Superior temporal gyrus (tissue), 1 donor: ENCODE results near the gene TBC1D8.

Source experiments
- DNase-seq: peaks from one replicate; pipeline ENCODE4 v3.0.0-alpha.2; 2016; ENCODE audit errors: extremely low spot score

TBC1D8 gene

GRCh38 chr2:101027852-101028251, 123.3 kb downstream of the TBC1D8 start:
- no peak for DNase-seq

- DNase-seq: no peak
Measured at GRCh38 chr2:101026923-101027469, 124.2 kb downstream of the TBC1D8 start.

- no peak for DNase-seq
Measured at GRCh38 chr2:101026253-101026701, 124.9 kb downstream of the TBC1D8 start.

- DNase-seq: no peak
Measured at GRCh38 chr2:101025561-101025960, 125.6 kb downstream of the TBC1D8 start.

GRCh38 chr2:101023327-101024107, 127.7 kb downstream of the TBC1D8 start:
- no peak for DNase-seq

GRCh38 chr2:101022221-101022620, 129.0 kb downstream of the TBC1D8 start:
- no peak for DNase-seq

GRCh38 chr2:101018934-101019333, 132.2 kb downstream of the TBC1D8 start:
- DNase-seq: no peak

GRCh38 chr2:101017371-101017770, 133.8 kb downstream of the TBC1D8 start:
- DNase-seq: no peak

GRCh38 chr2:101014264-101014857, 136.8 kb downstream of the TBC1D8 start:
- DNase-seq: no peak

GRCh38 chr2:101012706-101013181, 138.4 kb downstream of the TBC1D8 start:
- DNase-seq: peak; percentile 91

GRCh38 chr2:101012054-101012705, 139.0 kb downstream of the TBC1D8 start:
- no peak for DNase-seq

- no peak for DNase-seq
Measured at GRCh38 chr2:101011152-101011551, 140.0 kb downstream of the TBC1D8 start.

GRCh38 chr2:101007415-101008345, 143.5 kb downstream of the TBC1D8 start:
- no peak for DNase-seq

- no peak for DNase-seq
Measured at GRCh38 chr2:101006065-101006715, 145.0 kb downstream of the TBC1D8 start.

- DNase-seq: no peak
Measured at GRCh38 chr2:101004620-101005325, 146.4 kb downstream of the TBC1D8 start.

- DNase-seq: no peak
Measured at GRCh38 chr2:101003278-101003775, 147.9 kb downstream of the TBC1D8 start.

GRCh38 chr2:101002562-101003277, 148.5 kb downstream of the TBC1D8 start:
- DNase-seq: no peak

- DNase-seq: peak; percentile 98
Measured at GRCh38 chr2:101001691-101002561, 149.3 kb downstream of the TBC1D8 start, which contains the start of gene RPL31. Gene RPL31, plus strand, starts transcription at chr2:101002289. Its CDS starts 413 bp downstream, at chr2:101002702.
